ENCODE measurements around the gene BCL2L11.
A peak's percentile ranks its signal among the peaks of the same experiment; 100 is the strongest.

Gene BCL2L11

DNA sequence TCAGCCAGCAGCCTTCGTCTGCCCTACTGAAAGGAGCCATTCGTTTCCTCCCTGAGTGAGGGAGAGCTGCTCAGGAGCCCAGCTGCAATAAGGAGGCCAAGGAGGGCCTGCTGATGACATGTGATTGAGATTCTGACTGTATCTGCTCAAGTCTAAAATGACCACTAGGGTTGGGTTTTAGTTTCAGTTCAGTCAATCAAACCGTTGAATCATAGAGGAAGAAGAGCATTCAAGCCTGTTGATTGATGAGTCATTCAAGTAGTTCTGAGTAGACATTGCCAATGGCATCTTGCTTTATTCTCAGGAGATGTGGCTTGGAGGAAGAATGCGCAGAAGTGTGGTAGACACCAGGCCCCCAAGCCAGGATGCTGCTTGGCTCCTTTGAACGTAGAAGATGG is 19.9 kb upstream of the BCL2L11 start:
- no peaks in the 10 kb centered on the region for H3K4me1 ChIP-seq (ENCODE audit: control insufficient read depth in 5 of 5, insufficient read depth in 5 of 5, low read length in 5 of 5)
- no peaks in the 10 kb centered on the region for H3K9me3 ChIP-seq (ENCODE audit: control insufficient read depth in 5 of 5, low read length in 5 of 5)
- no peaks in the 10 kb centered on the region for H3K36me3 ChIP-seq (ENCODE audit: control insufficient read depth in 5 of 5, insufficient read depth in 5 of 5, low read length in 5 of 5)
- H3K27ac ChIP-seq (ENCODE audit: low read depth, low read length): no peak overlapping the region
- H3K27me3 ChIP-seq (ENCODE audit: control insufficient read depth in 5 of 5, insufficient read depth in 4 of 5, low read length in 5 of 5): no peaks in the 10 kb centered on the region
- H3K4me3 ChIP-seq (ENCODE audit: low read depth in 1 of 5, low read length in 5 of 5): no peak overlapping the region
- H3K9ac ChIP-seq (ENCODE audit: low read length in 5 of 5): no peak overlapping the region

DNA sequence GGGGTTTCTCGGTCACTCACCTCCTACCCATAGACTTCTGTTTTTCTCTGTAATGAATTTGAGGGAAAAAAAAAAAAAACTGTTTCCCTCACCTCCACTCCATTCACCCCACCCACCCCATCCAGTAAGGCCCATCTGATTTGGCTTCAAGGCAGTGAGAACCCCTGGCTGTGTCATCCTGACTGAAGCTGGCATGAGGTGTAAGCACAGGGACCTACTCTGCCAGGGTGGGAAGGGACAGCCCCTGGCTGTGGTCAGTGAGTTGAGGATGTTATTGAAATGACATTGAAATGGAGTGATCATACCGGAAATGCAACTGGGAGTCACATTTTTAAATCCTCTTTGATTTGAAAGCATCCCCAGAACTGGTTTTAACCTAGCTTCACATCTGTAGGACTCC is 19.1 kb upstream of the BCL2L11 start:
- no peak overlapping the region for H3K4me3 ChIP-seq (ENCODE audit: low read depth in 1 of 5, low read length in 5 of 5)
- no peaks in the 10 kb centered on the region for H3K9me3 ChIP-seq (ENCODE audit: control insufficient read depth in 5 of 5, low read length in 5 of 5)
- H3K4me1 ChIP-seq (ENCODE audit: control insufficient read depth in 5 of 5, insufficient read depth in 5 of 5, low read length in 5 of 5): no peaks in the 10 kb centered on the region
- H3K27ac ChIP-seq (ENCODE audit: low read depth, low read length): no peak overlapping the region
- H3K27me3 ChIP-seq (ENCODE audit: control insufficient read depth in 5 of 5, insufficient read depth in 4 of 5, low read length in 5 of 5): no peaks in the 10 kb centered on the region
- no peaks in the 10 kb centered on the region for H3K36me3 ChIP-seq (ENCODE audit: control insufficient read depth in 5 of 5, insufficient read depth in 5 of 5, low read length in 5 of 5)
- no peak overlapping the region for H3K9ac ChIP-seq (ENCODE audit: low read length in 5 of 5)

DNA sequence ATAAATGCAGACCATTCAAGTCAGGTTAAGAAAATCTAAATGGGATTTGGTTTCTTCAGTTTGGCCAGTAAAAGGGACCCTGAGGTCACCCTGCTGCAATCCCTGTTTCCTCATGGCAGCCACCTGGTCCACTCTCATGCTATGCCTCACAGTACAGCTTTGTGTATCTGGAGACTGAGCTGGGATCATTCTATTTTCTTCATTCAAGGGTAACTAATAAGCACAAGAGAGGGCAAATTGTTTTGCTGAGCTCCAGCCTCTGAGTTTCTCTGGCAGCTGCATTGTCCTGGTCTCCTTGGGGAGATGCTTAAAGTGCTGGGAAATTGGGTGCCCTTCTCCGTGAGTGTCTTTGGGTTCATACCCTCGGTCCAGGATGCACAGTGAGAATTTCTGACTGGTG is 18.5 kb upstream of the BCL2L11 start:
- no peaks in the 10 kb centered on the region for H3K36me3 ChIP-seq (ENCODE audit: control insufficient read depth in 5 of 5, insufficient read depth in 5 of 5, low read length in 5 of 5)
- H3K4me1 ChIP-seq (ENCODE audit: control insufficient read depth in 5 of 5, insufficient read depth in 5 of 5, low read length in 5 of 5): no peaks in the 10 kb centered on the region
- H3K9ac ChIP-seq (ENCODE audit: low read length in 5 of 5): no peak overlapping the region
- no peaks in the 10 kb centered on the region for H3K9me3 ChIP-seq (ENCODE audit: control insufficient read depth in 5 of 5, low read length in 5 of 5)
- no peaks in the 10 kb centered on the region for H3K27me3 ChIP-seq (ENCODE audit: control insufficient read depth in 5 of 5, insufficient read depth in 4 of 5, low read length in 5 of 5)
- no peak overlapping the region for H3K4me3 ChIP-seq (ENCODE audit: low read depth in 1 of 5, low read length in 5 of 5)
- H3K27ac ChIP-seq (ENCODE audit: low read depth, low read length): no peak overlapping the region

DNA sequence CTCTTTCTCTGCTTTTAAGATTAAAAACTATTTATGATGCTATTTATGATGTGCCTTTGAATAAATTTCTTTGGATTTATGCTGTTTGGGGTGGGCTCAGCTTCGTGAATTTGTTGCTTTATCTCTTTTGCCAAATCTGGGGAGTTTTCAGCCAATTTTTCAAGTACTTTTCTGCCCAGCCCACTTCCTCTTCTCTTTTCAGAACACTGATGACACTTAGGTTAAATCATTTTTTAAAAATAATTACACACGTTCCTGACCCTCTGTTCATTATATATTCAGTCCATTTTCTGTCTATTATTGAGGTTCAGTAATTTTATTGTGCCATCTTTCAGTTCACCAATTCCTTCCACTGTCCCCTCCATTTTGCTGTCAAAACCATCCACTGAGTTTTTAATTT is 14.8 kb upstream of the BCL2L11 start:
- Histone ChIP-seq H3K36me3 (ENCODE audit: control insufficient read depth in 5 of 5, insufficient read depth in 5 of 5, low read length in 5 of 5) (no peaks in the 10 kb centered on the region), H3K27ac (ENCODE audit: low read depth, low read length) (no peak overlapping the region), H3K4me3 (ENCODE audit: low read depth in 1 of 5, low read length in 5 of 5) (no peak overlapping the region), H3K27me3 (ENCODE audit: control insufficient read depth in 5 of 5, insufficient read depth in 4 of 5, low read length in 5 of 5) (peaks cover 0 to 4% (median 2%) of the 10 kb centered on the region in 5 donors), H3K4me1 (ENCODE audit: control insufficient read depth in 5 of 5, insufficient read depth in 5 of 5, low read length in 5 of 5) (no peaks in the 10 kb centered on the region), H3K9ac (ENCODE audit: low read length in 5 of 5) (no peak overlapping the region), H3K9me3 (ENCODE audit: control insufficient read depth in 5 of 5, low read length in 5 of 5) (no peaks in the 10 kb centered on the region)

DNA sequence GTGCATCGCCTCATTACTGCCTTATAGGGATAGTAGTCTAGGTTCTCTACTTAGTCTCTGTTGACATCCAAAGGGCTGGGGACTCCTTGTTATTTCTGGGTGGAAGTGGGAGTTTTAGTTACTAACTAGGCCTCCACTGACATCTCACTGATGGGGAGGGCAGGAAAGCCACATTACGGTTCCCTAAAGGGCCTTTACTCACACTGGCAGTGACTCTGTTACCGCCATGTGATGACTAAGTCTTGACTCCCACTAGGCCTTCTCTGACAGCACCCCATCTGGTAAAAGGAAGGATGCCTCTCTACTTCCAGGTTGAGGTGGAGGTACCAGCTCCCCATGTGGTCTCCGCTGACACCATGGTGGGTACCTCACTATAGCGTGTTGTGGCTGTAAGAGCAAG is 14.0 kb upstream of the BCL2L11 start:
- Histone ChIP-seq H3K4me3 (ENCODE audit: low read depth in 1 of 5, low read length in 5 of 5) (no peak overlapping the region), H3K9ac (ENCODE audit: low read length in 5 of 5) (no peak overlapping the region), H3K27ac (ENCODE audit: low read depth, low read length) (no peak overlapping the region), H3K27me3 (ENCODE audit: control insufficient read depth in 5 of 5, insufficient read depth in 4 of 5, low read length in 5 of 5) (peaks cover 0 to 7% (median 3%) of the 10 kb centered on the region in 5 donors), H3K9me3 (ENCODE audit: control insufficient read depth in 5 of 5, low read length in 5 of 5) (no peaks in the 10 kb centered on the region), H3K4me1 (ENCODE audit: control insufficient read depth in 5 of 5, insufficient read depth in 5 of 5, low read length in 5 of 5) (no peaks in the 10 kb centered on the region), H3K36me3 (ENCODE audit: control insufficient read depth in 5 of 5, insufficient read depth in 5 of 5, low read length in 5 of 5) (no peaks in the 10 kb centered on the region)

DNA sequence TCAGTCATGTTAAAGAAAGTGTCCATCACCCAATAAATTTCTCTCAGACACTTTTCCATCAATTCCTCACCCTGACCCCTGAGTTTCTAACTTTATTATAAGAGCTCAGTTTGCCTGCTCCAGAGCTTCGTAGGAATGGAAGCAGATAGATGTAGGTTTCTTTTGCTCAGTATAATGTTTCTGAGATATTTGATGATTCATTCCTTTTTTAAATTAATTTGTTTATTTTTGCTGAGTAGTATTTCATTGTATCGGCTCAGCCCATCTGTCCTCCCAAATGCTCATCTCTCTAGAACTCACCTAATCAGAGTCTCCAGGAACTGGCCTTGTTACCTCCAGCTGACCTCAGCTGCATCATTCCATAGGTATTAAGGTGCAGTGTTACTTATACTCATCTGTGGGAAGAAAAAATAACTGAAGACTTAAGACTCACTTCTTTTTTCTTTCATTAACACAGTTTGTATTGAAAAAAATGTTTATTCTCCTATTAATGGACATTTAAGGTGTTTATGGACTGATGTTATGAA is 11.9 kb upstream of the BCL2L11 start:
- Histone ChIP-seq H3K9ac (ENCODE audit: low read length in 5 of 5) (no peak overlapping the region), H3K9me3 (ENCODE audit: control insufficient read depth in 5 of 5, low read length in 5 of 5) (no peaks in the 10 kb centered on the region), H3K4me1 (ENCODE audit: control insufficient read depth in 5 of 5, insufficient read depth in 5 of 5, low read length in 5 of 5) (no peaks in the 10 kb centered on the region), H3K4me3 (ENCODE audit: low read depth in 1 of 5, low read length in 5 of 5) (no peak overlapping the region), H3K36me3 (ENCODE audit: control insufficient read depth in 5 of 5, insufficient read depth in 5 of 5, low read length in 5 of 5) (no peaks in the 10 kb centered on the region), H3K27ac (ENCODE audit: low read depth, low read length) (no peak overlapping the region), H3K27me3 (ENCODE audit: control insufficient read depth in 5 of 5, insufficient read depth in 4 of 5, low read length in 5 of 5) (peaks cover 0 to 14% (median 9%) of the 10 kb centered on the region in 5 donors)

DNA sequence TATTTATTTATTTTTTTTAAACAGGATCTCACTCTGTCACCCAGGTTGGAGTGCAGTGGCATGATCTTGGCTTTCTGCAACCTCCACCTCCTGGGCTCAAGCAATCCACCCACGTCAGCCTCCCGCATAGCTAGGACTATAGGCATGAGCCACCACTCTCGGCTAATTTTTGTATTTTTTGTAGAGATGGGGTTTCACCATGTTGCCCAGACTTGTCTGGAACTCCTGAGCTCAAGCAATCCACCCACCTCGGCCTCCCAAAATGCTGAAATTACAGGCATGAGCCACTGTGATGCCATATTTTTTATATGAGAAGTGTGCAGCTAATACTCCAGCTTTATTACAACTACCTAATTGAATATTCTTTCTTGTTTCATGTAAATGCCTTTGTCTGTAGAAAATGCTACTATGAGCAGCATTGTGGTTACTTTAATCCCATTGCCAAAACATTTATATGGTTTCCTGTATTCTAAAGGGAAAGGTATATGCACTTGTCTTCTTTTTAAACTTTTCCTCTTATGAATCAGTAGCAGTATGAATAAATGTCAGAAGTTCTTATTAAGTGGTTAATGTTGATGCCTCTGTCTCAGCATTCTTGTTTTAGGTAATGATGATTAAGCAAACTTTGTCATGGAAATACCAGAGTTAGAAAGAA is 9.5 kb upstream of the BCL2L11 start:
- Histone ChIP-seq H3K36me3 (ENCODE audit: control insufficient read depth in 5 of 5, insufficient read depth in 5 of 5, low read length in 5 of 5) (no peaks in the 10 kb centered on the region), H3K27me3 (ENCODE audit: control insufficient read depth in 5 of 5, insufficient read depth in 4 of 5, low read length in 5 of 5) (peaks cover 0 to 19% (median 12%) of the 10 kb centered on the region in 5 donors), H3K4me3 (ENCODE audit: low read depth in 1 of 5, low read length in 5 of 5) (no peak overlapping the region), H3K9me3 (ENCODE audit: control insufficient read depth in 5 of 5, low read length in 5 of 5) (no peaks in the 10 kb centered on the region), H3K27ac (ENCODE audit: low read depth, low read length) (no peak overlapping the region), H3K9ac (ENCODE audit: low read length in 5 of 5) (no peak overlapping the region), H3K4me1 (ENCODE audit: control insufficient read depth in 5 of 5, insufficient read depth in 5 of 5, low read length in 5 of 5) (no peaks in the 10 kb centered on the region)

DNA sequence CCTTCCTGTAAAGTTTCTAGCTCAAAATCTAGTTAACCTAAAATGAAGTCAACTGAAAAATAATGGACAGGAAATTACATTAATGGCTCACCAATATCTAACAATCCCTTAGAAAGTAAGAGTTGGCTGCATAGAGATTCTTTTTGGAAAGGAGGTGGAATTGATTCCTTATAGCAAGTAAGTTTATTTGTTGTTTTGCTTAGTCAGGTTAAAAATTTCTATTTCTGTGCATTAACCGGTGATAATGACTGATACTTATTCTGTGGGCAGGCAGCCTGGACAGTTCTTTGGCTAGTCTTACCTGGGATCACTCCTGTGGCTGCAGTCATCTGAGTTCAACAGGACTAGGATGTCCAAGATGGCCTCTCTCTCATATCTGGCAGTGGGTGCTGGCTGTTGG is 6.9 kb upstream of the BCL2L11 start:
- Histone ChIP-seq H3K4me3 (ENCODE audit: low read depth in 1 of 5, low read length in 5 of 5) (no peak overlapping the region), H3K9ac (ENCODE audit: low read length in 5 of 5) (no peak overlapping the region), H3K27ac (ENCODE audit: low read depth, low read length) (no peak overlapping the region), H3K4me1 (ENCODE audit: control insufficient read depth in 5 of 5, insufficient read depth in 5 of 5, low read length in 5 of 5) (peaks cover 3 to 22% (median 22%) of the 10 kb centered on the region in 5 donors), H3K36me3 (ENCODE audit: control insufficient read depth in 5 of 5, insufficient read depth in 5 of 5, low read length in 5 of 5) (no peaks in the 10 kb centered on the region), H3K9me3 (ENCODE audit: control insufficient read depth in 5 of 5, low read length in 5 of 5) (no peaks in the 10 kb centered on the region), H3K27me3 (ENCODE audit: control insufficient read depth in 5 of 5, insufficient read depth in 4 of 5, low read length in 5 of 5) (peaks cover 0 to 19% (median 14%) of the 10 kb centered on the region in 5 donors)

DNA sequence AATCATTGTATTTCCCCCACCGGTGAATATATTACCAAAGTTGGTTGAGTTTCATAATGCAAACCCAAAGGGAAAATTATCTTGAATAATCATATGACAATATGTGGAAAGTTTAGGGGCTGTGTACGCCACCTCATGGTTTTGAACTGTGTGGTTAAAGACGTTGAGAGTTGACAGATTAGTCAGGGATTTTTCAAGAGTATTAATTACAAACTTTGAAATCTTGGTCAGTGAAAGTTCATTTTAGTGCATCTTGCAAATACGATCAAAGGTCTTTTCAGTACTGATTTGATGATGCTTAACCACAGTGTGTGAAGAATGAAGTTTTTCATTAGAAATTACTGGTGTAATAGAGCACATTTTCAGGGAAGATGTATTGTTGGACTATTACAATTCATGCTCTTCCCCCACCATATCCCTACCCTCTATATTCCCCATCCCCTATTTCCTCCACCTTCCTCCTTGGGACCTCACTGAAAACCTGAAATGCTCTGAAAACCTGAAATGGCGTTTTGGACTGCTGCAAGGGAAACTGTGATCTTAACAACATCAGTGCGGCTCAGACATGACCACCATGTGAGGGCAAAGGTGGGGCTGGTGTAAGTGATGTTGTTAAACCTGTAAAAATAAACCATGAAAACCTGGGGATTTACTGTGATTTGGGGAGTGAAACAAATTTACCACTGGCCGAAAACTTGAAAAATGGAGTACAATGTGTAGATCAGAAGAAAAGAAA is 4.5 kb upstream of the BCL2L11 start:
- no peaks in the 10 kb centered on the region for H3K9me3 ChIP-seq (ENCODE audit: control insufficient read depth in 5 of 5, low read length in 5 of 5)
- H3K27me3 ChIP-seq (ENCODE audit: control insufficient read depth in 5 of 5, insufficient read depth in 4 of 5, low read length in 5 of 5): peaks cover 0 to 16% (median 10%) of the 10 kb centered on the region in 5 donors
- no peaks in the 10 kb centered on the region for H3K36me3 ChIP-seq (ENCODE audit: control insufficient read depth in 5 of 5, insufficient read depth in 5 of 5, low read length in 5 of 5)
- H3K9ac ChIP-seq (ENCODE audit: low read length in 5 of 5): no peak overlapping the region
- no peak overlapping the region for H3K4me3 ChIP-seq (ENCODE audit: low read depth in 1 of 5, low read length in 5 of 5)
- no peak overlapping the region for H3K27ac ChIP-seq (ENCODE audit: low read depth, low read length)
- peaks cover 3 to 43% (median 41%) of the 10 kb centered on the region in 5 donors for H3K4me1 ChIP-seq (ENCODE audit: control insufficient read depth in 5 of 5, insufficient read depth in 5 of 5, low read length in 5 of 5)

DNA sequence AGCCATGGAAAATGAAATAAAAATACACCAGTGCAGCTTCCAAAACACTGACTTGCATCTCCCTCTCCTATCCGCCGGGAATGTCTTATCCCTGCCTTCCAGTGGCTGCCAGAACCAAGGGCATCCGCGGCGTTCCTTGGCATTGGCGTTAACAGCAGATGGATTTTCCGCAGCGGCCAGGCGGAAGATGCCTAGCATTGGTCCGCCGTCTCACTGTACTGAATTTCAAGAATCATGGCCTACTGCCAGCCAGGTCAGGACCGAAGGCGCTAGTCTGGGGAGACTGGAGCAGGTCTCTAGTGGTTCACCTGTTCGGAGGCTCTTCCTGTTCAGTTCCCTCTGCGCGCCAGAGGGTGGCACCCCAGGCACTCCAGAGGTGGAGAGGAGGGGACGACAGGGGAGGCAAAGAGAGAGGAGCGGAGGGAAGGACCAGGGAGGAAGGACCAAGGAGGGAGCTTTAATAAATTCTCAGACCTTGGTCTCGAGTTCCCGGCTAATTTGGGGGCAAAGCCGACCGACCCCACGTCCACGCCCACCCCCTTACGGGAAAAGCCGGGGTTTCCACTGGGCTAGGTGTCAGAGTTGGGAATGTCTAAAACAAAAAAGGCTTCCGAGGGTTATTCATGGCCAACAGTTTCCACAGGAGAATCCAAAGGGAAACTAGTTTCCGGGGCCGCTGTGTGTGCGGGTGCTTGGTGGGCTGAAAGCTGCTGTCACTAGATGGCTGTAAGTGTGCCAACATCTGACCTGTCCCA is 3.7 kb upstream of the BCL2L11 start:
- Histone ChIP-seq H3K9ac (ENCODE audit: low read length in 5 of 5) (peak overlapping the region in 2 of 5 donors; percentile 37 to 41), H3K4me1 (ENCODE audit: control insufficient read depth in 5 of 5, insufficient read depth in 5 of 5, low read length in 5 of 5) (peaks cover 3 to 52% (median 50%) of the 10 kb centered on the region in 5 donors)

More for the DNA sequence above, 3.7 kb upstream of the BCL2L11 start:
- Histone ChIP-seq H3K27ac (ENCODE audit: low read depth, low read length) (no peak overlapping the region), H3K27me3 (ENCODE audit: control insufficient read depth in 5 of 5, insufficient read depth in 4 of 5, low read length in 5 of 5) (peaks cover 0 to 14% (median 9%) of the 10 kb centered on the region in 5 donors), H3K4me3 (ENCODE audit: low read depth in 1 of 5, low read length in 5 of 5) (peak overlapping the region; percentile 51 to 90 (median 64)), H3K9me3 (ENCODE audit: control insufficient read depth in 5 of 5, low read length in 5 of 5) (no peaks in the 10 kb centered on the region), H3K36me3 (ENCODE audit: control insufficient read depth in 5 of 5, insufficient read depth in 5 of 5, low read length in 5 of 5) (no peaks in the 10 kb centered on the region)
